Prostate gland (tissue), 2 donors: ENCODE data around the gene FAM53A. TPM values are rescaled to one million over a fixed set of nuclear protein-coding genes. Genes with fewer than 3 reads are reported as not detected.

Source experiments
- DNase-seq: peaks from one replicate; pipeline ENCODE4 v3.0.0-alpha.2; 2019; ENCODE audit warnings: low spot score
- H3K27ac ChIP-seq, 2 donors: fragments of 200-600 bp; sonication (generic); 2 replicates each; pipeline ENCODE4 v1.5.1; 2017 to 2019
- H3K27me3 ChIP-seq: fragments of 200-600 bp; sonication (generic); replicated peaks from 2 replicates; pipeline ENCODE4 v1.5.1; 2019; ENCODE audit not compliant: insufficient read depth
- H3K36me3 ChIP-seq, 2 donors: fragments of 200-600 bp; sonication (generic); 1 replicate in 1 of 2; 2 replicates in 1 of 2; pipeline versions ENCODE4 v1.5.1 to v1.8.1; 2017 to 2019
- H3K4me1 ChIP-seq: fragments of 200-600 bp; sonication (generic); replicated peaks from 2 replicates; pipeline ENCODE4 v1.5.1; 2019
- H3K4me3 ChIP-seq, 2 donors: fragments of 200-600 bp; sonication (generic); 2 replicates each; pipeline ENCODE4 v1.5.1; 2017 to 2019
- H3K9me3 ChIP-seq: fragments of 200-600 bp; sonication (generic); 2 replicates; pipeline ENCODE4 v1.5.1; 2017
- POLR2A ChIP-seq: fragments of 450-650 bp; IDR thresholded peaks from one replicate; pipeline ENCODE4 v1.6.1; 2016; ENCODE audit warnings: antibody characterized with exemption, mild to moderate bottlenecking
- POLR2AphosphoS5 ChIP-seq: sonication (generic); formaldehyde crosslinking; IDR thresholded peaks from one replicate; pipeline ENCODE4 v1.6.1; 2017; ENCODE audit warnings: antibody characterized with exemption
- WGBS: methylation state at CpG from one replicate; pipeline ENCODE4 v1.1.5; 2018; 5-methylcytosine and 5-hydroxymethylcytosine counted together
- intact Hi-C: fragments of 100-400 bp; cut with DNase I; formaldehyde crosslinking; loops from one replicate; pipeline ENCODE4 v1.14.2; 2022
- small RNA-seq, 2 donors: library from RNA; depleted of rRNA; stranded (forward); fragments of <200 nt; gene quantifications; one replicate each; pipeline ENCODE3, GENCODE V24; 2016
- total RNA-seq, 2 donors: library from RNA; depleted of rRNA; stranded (reverse); fragments of >200 nt; gene quantifications; one replicate each; pipeline ENCODE4 v1.1.0, GENCODE V29; 2016
- TF ChIP-seq, protein P1 (sequence below), 4 experiments: fragments of 200-600 bp in 2 of 4; fragments of 450-650 bp in 2 of 4; sonication (generic) in 2 of 4; IDR thresholded peaks; 1 replicate in 3 of 4; 2 replicates in 1 of 4; pipeline ENCODE4 v1.5.1; 2016 to 2019; ENCODE audit warnings: antibody characterized with exemption in 4 of 4, mild to moderate bottlenecking in 2 of 4, moderate library complexity in 2 of 4

FAM53A gene
- total RNA-seq, 2 donors from 2014 or later: 2.3 to 16.8 TPM

DNA sequence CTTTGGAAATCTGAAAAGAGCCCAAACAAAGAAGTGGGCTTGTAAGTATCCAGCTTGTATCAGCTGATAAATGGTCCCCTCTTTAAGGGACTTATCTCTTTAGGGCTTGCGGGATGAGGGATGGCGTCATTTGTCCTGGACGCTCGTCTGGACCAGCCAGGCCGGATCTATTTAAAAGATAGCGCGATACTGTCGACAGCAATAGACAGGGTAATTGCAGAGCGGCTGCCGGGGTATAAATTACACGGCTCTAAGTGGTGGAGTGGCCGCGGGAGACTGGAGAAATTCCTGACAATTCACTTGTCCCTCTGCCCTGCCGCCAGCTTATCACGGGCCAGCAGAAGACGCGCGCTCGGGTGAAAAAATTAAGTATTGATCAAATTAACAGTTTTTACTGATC, 90.7 kb downstream of the FAM53A start:
- no peak for DNase-seq
- Histone ChIP-seq H3K9me3 (no peaks in the 10 kb centered on the region), H3K4me3 (no peak overlapping the region), H3K4me1 (no peaks in the 10 kb centered on the region), H3K27me3 (no peaks in the 10 kb centered on the region), H3K36me3 (no peaks in the 10 kb centered on the region), H3K27ac (no peak overlapping the region)
- intact Hi-C loops: no loop called here
- TF ChIP-seq, protein P1, sequence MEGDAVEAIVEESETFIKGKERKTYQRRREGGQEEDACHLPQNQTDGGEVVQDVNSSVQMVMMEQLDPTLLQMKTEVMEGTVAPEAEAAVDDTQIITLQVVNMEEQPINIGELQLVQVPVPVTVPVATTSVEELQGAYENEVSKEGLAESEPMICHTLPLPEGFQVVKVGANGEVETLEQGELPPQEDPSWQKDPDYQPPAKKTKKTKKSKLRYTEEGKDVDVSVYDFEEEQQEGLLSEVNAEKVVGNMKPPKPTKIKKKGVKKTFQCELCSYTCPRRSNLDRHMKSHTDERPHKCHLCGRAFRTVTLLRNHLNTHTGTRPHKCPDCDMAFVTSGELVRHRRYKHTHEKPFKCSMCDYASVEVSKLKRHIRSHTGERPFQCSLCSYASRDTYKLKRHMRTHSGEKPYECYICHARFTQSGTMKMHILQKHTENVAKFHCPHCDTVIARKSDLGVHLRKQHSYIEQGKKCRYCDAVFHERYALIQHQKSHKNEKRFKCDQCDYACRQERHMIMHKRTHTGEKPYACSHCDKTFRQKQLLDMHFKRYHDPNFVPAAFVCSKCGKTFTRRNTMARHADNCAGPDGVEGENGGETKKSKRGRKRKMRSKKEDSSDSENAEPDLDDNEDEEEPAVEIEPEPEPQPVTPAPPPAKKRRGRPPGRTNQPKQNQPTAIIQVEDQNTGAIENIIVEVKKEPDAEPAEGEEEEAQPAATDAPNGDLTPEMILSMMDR (IDR thresholded peaks at IDR 0.05): no peak
- TF ChIP-seq POLR2AphosphoS5: no peak
- TF ChIP-seq POLR2A: no peak
- WGBS: 45% methylated on average over 19 of the region's 19 CpGs

DNA sequence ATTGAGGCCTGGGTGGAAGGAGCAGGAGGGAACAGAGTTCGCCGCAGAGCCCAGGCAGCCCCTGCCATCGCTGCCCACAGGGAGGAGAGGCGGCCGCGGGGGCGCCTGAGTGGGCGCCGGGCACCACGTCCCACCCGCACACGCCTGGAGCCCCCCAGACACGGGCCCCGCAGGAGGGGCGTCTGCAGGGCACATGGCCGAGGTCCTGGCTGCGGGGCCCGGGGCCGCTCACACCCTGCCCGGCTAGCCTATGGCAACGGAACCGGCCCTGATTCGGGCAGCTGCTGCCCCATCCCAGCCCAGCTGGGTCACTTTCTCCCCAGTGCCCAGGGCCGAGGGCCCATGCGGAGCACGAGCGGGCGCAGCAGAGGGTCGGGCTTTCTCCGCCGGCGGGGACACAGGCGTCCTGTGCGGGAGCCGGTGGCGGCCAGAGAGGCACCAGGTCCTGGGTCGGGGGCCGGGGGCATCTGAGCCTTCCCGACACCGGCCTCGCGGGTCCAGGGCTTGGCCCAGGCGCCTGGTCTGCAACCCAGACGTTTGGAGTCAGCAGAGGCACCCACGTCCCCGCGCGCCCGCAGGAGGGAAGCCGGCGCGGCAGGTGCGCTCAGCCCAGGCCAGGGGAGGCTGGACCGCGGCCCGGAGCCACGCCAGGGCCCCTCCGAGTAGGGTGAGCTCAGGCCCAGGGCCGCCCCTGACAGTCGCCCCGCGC, 91.2 kb downstream of the FAM53A start:
- Histone ChIP-seq H3K4me1 (no peaks in the 10 kb centered on the region), H3K27me3 (no peaks in the 10 kb centered on the region), H3K36me3 (no peaks in the 10 kb centered on the region), H3K27ac (no peak overlapping the region), H3K9me3 (no peaks in the 10 kb centered on the region), H3K4me3 (no peak overlapping the region)
- intact Hi-C loops: no loop called here
- WGBS: 92% methylated on average over 43 of the region's 62 CpGs
- no peak for DNase-seq
- TF ChIP-seq, protein P1 (IDR thresholded peaks at IDR 0.05): no peak
- TF ChIP-seq POLR2A (no peak), POLR2AphosphoS5 (no peak)

DNA sequence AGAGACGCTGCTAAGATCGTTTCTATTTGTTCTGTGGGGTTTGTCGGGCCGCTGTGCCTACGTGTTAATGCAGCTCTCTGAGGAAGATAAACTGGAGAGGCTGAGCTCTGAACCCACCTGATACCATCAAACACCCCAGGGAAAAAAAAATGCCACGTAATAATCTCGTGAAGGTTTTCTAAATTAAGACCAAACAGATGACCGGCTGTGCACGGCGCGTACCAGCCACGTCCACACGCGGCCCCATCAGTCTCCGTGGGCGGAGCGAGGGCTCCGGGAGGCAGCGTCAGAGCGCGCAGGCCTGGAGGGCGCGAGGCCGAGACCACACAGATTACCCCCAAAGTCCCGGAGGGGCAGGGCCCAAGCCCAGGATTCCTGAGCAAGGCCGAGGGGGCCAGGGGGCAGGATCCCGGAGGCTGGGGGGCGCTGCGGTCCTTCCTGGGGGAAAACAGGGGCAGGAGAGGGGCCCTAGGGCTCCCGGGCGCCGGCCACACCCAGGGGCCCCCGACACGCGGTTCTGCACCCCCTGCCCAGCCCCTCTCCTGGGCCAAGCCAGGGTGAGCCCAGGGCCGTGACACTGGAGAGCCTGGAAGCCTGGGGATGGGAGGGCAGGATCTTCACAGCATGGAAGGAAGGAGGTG, 91.9 kb downstream of the FAM53A start:
- H3K9me3 ChIP-seq: no peaks in the 10 kb centered on the region
- TF ChIP-seq POLR2A (no peak), POLR2AphosphoS5 (no peak)
- TF ChIP-seq, protein P1 (IDR thresholded peaks at IDR 0.05): no peak
- H3K27me3 ChIP-seq: no peaks in the 10 kb centered on the region
- 92% methylated on average over 36 of the region's 36 CpGs for WGBS
- no peaks in the 10 kb centered on the region for H3K36me3 ChIP-seq
- H3K4me3 ChIP-seq: no peak overlapping the region
- intact Hi-C loops: no loop called here
- no peaks in the 10 kb centered on the region for H3K4me1 ChIP-seq
- DNase-seq: no peak
- no peak overlapping the region for H3K27ac ChIP-seq

DNA sequence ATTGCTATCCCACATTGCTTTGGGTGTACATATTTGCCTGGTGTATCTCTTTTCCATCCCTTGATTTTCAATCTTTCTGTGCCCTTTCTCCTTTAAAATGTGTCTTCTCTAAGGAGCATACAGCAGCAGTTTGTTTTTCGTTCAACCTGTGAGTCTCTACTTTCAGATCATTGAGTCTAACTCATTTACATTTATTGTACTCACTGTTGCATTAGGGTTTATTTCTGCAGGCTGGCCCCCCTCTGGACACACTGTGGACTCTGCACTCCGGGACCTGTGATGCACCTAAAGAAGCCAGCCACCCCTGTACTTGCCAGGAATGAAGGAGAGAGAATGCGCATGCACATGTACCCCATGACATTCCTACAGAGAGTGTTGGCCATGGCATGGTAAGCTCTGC, 93.0 kb downstream of the FAM53A start:
- no peak for TF ChIP-seq POLR2A
- TF ChIP-seq, protein P1 (IDR thresholded peaks at IDR 0.05): no peak
- no peak for TF ChIP-seq POLR2AphosphoS5
- Histone ChIP-seq H3K27me3 (no peaks in the 10 kb centered on the region), H3K4me3 (no peak overlapping the region), H3K9me3 (no peaks in the 10 kb centered on the region), H3K4me1 (no peaks in the 10 kb centered on the region), H3K27ac (no peak overlapping the region), H3K36me3 (no peaks in the 10 kb centered on the region)
- intact Hi-C loops: no loop called here
- 86% methylated on average over 3 of the region's 3 CpGs for WGBS
- no peak for DNase-seq

DNA sequence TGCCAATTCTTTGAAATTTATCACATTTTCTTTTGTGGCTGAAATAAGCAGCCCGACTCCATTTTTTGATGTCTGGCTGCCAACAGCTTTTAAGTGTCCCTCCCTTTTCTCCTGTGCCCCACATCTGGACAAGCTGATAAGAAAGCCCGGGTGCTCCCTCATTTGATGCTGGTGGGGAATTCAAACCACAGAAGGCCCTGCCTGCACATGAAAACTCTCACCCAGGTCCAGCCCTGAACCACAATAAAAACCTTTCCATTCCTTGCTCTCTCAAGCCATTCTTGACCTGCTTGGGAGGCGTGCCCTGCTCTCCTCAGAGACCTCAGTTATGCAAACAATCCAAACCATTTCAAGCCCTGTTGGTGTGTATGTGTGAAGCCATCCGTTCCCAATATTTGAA, 93.9 kb downstream of the FAM53A start:
- DNase-seq: no peak
- no peak for TF ChIP-seq POLR2AphosphoS5
- no peak overlapping the region for H3K4me3 ChIP-seq
- H3K36me3 ChIP-seq: no peaks in the 10 kb centered on the region
- intact Hi-C loops: no loop called here
- H3K27ac ChIP-seq: no peak overlapping the region
- no peaks in the 10 kb centered on the region for H3K4me1 ChIP-seq
- no peaks in the 10 kb centered on the region for H3K27me3 ChIP-seq
- H3K9me3 ChIP-seq: no peaks in the 10 kb centered on the region
- 71% methylated on average over 4 of the region's 4 CpGs for WGBS

Small RNA genes lying within 50 kb of the gene (small RNA-seq; reads per million reads assigned to genes)
- gene RF00019: 0 reads per million in 2 donors

Other genes starting within 250 kb of the FAM53A start
- gene SLBP, start 28.0 kb upstream of the FAM53A start, total RNA-seq: 10 to 100 TPM; 46.7 to 84.5 TPM
- 10 to 100 TPM; 73.7 to 81.7 TPM for gene TMEM129, start 37.0 kb upstream of the FAM53A start, total RNA-seq
- gene TACC3, start 37.2 kb upstream of the FAM53A start, total RNA-seq: 10 to 100 TPM in 1 of 2 donors, 1 to 10 TPM in 1; 4.3 to 35.6 TPM
- gene FGFR3, start 109.0 kb upstream of the FAM53A start, total RNA-seq: 10 to 100 TPM in 1 of 2 donors, 1 to 10 TPM in 1; 8.7 to 78.2 TPM
- gene LETM1, start 171.8 kb upstream of the FAM53A start, total RNA-seq: 10 to 100 TPM; 32.1 to 63.1 TPM
- 10 to 100 TPM; 18.0 to 75.0 TPM for gene NSD2, start 187.1 kb upstream of the FAM53A start, total RNA-seq